ENCODE results near the gene FAT1.

The FAT1 gene

DNA sequence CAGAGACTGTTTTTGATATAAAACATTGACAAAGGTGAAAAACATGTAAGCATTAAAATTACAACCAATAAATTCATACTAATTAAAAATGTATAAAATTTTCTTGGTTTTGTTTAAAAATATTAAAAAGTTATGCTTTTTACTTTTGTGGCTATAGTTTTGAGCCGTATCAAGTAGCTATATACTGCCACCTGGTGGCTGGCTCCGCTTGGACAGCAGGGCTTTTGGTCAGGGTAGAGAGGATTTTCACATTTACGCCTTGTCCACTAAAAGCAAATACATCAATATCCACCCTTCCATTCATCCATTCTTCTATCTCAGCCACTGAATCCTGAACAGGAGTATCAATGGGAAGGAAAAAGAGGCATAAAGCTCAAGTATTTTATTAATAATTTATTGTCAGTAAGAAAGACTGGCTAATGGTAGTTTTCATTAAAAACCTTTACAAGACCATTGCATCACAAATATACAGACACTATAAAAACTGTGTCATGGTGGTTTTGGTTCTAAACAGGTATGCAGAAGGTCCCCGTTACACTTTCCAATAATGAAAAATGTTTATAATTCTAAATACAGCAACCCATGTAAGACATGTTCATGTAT, 136.1 kb downstream of the FAT1 start:
- H3K9me3 ChIP-seq (ENCODE audit: control insufficient read depth, insufficient read depth, low read length): no peaks in the 10 kb centered on the region
- no peaks in the 10 kb centered on the region for H3K27me3 ChIP-seq (ENCODE audit: control insufficient read depth, low read length)
- no peak overlapping the region for H3K4me3 ChIP-seq (ENCODE audit: low read length)
- no peak overlapping the region for H3K4me2 ChIP-seq (ENCODE audit: low read length)
- H3K27ac ChIP-seq (ENCODE audit: low read depth, low read length): no peak overlapping the region
- H3F3A ChIP-seq (ENCODE audit: control insufficient read depth, insufficient read depth): no peaks in the 10 kb centered on the region
- H3K36me3 ChIP-seq (ENCODE audit: control insufficient read depth, low read length): no peaks in the 10 kb centered on the region
- H3K79me2 ChIP-seq (ENCODE audit: control insufficient read depth, low read length): no peaks in the 10 kb centered on the region
- no peaks in the 10 kb centered on the region for H4K20me1 ChIP-seq (ENCODE audit: control insufficient read depth, insufficient read depth, low read depth, low read length)
- TF ChIP-seq EZH2phosphoT487 (IDR thresholded peaks at IDR 0.05; ENCODE audit: borderline replicate concordance, low read length): no peak
- TF ChIP-seq, protein P1, sequence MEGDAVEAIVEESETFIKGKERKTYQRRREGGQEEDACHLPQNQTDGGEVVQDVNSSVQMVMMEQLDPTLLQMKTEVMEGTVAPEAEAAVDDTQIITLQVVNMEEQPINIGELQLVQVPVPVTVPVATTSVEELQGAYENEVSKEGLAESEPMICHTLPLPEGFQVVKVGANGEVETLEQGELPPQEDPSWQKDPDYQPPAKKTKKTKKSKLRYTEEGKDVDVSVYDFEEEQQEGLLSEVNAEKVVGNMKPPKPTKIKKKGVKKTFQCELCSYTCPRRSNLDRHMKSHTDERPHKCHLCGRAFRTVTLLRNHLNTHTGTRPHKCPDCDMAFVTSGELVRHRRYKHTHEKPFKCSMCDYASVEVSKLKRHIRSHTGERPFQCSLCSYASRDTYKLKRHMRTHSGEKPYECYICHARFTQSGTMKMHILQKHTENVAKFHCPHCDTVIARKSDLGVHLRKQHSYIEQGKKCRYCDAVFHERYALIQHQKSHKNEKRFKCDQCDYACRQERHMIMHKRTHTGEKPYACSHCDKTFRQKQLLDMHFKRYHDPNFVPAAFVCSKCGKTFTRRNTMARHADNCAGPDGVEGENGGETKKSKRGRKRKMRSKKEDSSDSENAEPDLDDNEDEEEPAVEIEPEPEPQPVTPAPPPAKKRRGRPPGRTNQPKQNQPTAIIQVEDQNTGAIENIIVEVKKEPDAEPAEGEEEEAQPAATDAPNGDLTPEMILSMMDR (IDR thresholded peaks at IDR 0.05; ENCODE audit: low read depth, low read length, poor library complexity, severe bottlenecking): peak; percentile 63
- no peaks in the 10 kb centered on the region for H3K9me2 ChIP-seq (replicated peaks; ENCODE audit: control insufficient read depth, low read length)
- no peaks in the 10 kb centered on the region for H3K4me1 ChIP-seq (ENCODE audit: control insufficient read depth, low read length)

DNA sequence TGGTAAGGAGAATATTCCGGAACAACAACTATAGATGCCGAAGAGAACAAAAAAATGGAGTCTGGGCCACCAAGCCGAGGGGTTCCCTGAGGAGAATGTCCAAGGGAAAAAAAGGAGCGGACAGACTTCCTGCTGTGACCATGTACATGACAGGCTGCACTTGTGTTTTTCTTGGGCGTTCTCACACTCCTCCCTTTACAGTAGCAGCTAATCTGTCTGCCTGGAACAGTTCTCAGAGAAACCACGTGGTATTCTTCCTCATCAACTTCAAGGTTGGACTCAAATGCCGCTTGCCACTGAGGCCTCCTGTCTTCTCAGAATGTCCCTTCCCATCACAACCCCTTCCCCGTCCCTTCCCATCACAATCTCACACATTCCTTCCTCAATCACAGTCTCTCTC, 137.5 kb downstream of the FAT1 start:
- Histone ChIP-seq H3K79me2 (ENCODE audit: control insufficient read depth, low read length) (no peaks in the 10 kb centered on the region), H3K4me2 (ENCODE audit: low read length) (no peak overlapping the region), H3K27ac (ENCODE audit: low read depth, low read length) (no peak overlapping the region), H3K27me3 (ENCODE audit: control insufficient read depth, low read length) (no peaks in the 10 kb centered on the region), H3K9me3 (ENCODE audit: control insufficient read depth, insufficient read depth, low read length) (no peaks in the 10 kb centered on the region), H3K9me2 (replicated peaks; ENCODE audit: control insufficient read depth, low read length) (no peaks in the 10 kb centered on the region), H3K36me3 (ENCODE audit: control insufficient read depth, low read length) (no peaks in the 10 kb centered on the region), H3K4me3 (ENCODE audit: low read length) (no peak overlapping the region), H4K20me1 (ENCODE audit: control insufficient read depth, insufficient read depth, low read depth, low read length) (no peaks in the 10 kb centered on the region), H3F3A (ENCODE audit: control insufficient read depth, insufficient read depth) (no peaks in the 10 kb centered on the region), H3K4me1 (ENCODE audit: control insufficient read depth, low read length) (no peaks in the 10 kb centered on the region)
- TF ChIP-seq EZH2phosphoT487 (IDR thresholded peaks at IDR 0.05; ENCODE audit: borderline replicate concordance, low read length): no peak
- TF ChIP-seq, protein P1 (IDR thresholded peaks at IDR 0.05; ENCODE audit: low read depth, low read length, poor library complexity, severe bottlenecking): no peak

DNA sequence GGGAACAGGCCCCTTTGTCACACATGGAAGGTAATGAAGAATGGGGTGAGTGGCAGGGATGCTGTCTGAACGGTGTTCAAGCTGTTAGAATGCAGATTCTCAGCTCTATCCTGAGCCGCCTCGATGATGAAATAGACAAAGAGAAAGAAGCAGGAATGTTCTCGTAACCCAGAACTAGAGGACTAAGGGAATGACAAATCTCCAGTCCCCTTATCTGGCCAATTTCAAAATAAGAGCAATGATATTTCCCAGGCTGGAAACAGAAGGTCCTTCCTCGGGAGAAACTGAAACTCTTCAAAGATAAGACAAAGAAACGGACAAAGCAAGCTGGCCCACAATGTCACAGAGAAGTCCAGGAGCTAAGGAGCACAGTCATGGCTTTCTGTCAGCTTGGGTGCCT, 138.7 kb downstream of the FAT1 start:
- Histone ChIP-seq H3K4me1 (ENCODE audit: control insufficient read depth, low read length) (no peaks in the 10 kb centered on the region), H3K36me3 (ENCODE audit: control insufficient read depth, low read length) (no peaks in the 10 kb centered on the region), H3K27ac (ENCODE audit: low read depth, low read length) (no peak overlapping the region), H3K4me2 (ENCODE audit: low read length) (no peak overlapping the region), H3F3A (ENCODE audit: control insufficient read depth, insufficient read depth) (no peaks in the 10 kb centered on the region), H3K79me2 (ENCODE audit: control insufficient read depth, low read length) (no peaks in the 10 kb centered on the region), H3K4me3 (ENCODE audit: low read length) (no peak overlapping the region), H3K9me3 (ENCODE audit: control insufficient read depth, insufficient read depth, low read length) (no peaks in the 10 kb centered on the region), H4K20me1 (ENCODE audit: control insufficient read depth, insufficient read depth, low read depth, low read length) (no peaks in the 10 kb centered on the region), H3K9me2 (replicated peaks; ENCODE audit: control insufficient read depth, low read length) (no peaks in the 10 kb centered on the region), H3K27me3 (ENCODE audit: control insufficient read depth, low read length) (no peaks in the 10 kb centered on the region)
- TF ChIP-seq EZH2phosphoT487 (IDR thresholded peaks at IDR 0.05; ENCODE audit: borderline replicate concordance, low read length): no peak
- TF ChIP-seq, protein P1 (IDR thresholded peaks at IDR 0.05; ENCODE audit: low read depth, low read length, poor library complexity, severe bottlenecking): no peak

Data from DOHH2 (cell line).